Fibroblast of lung (primary cell): ENCODE data around the gene NFATC4. TPM values are rescaled to one million over a fixed set of nuclear protein-coding genes. Genes with fewer than 3 reads are reported as not detected.

Experiments used
- DNase-seq, 2 donors: peaks; one replicate each; pipeline versions ENCODE4 v3.0.0 to v3.0.0-alpha.2; 2010; ENCODE audit warnings: low read depth in 2 of 2
- H2AFZ ChIP-seq: 2 replicates; pipeline ENCODE4 v1.5.1; 2012; ENCODE audit warnings: low read length, control low read depth, inconsistent platforms
- H3K27ac ChIP-seq: 2 replicates; pipeline ENCODE4 v1.5.1; 2011; ENCODE audit warnings: low read length, control low read depth; ENCODE audit not compliant: insufficient read depth
- H3K27me3 ChIP-seq: 2 replicates; pipeline ENCODE4 v1.5.1; 2011; ENCODE audit warnings: mild to moderate bottlenecking, low read length; ENCODE audit not compliant: control insufficient read depth, insufficient read depth
- H3K36me3 ChIP-seq: 2 replicates; pipeline ENCODE4 v1.5.1; 2011; ENCODE audit warnings: low read length; ENCODE audit not compliant: control insufficient read depth, insufficient read depth
- H3K4me1 ChIP-seq: 2 replicates; pipeline ENCODE4 v1.5.1; 2011; ENCODE audit warnings: low read length; ENCODE audit not compliant: control insufficient read depth, insufficient read depth; ENCODE audit errors: extremely low read depth
- H3K4me2 ChIP-seq: 2 replicates; pipeline ENCODE4 v1.5.1; 2011; ENCODE audit warnings: low read length, control low read depth; ENCODE audit not compliant: insufficient read depth; ENCODE audit errors: extremely low read depth
- H3K4me3 ChIP-seq, 4 experiments: fragments of 200-600 bp in 1 of 4; sonication (generic) in 1 of 4; replicated peaks in 1 of 4; 2 replicates each; pipeline ENCODE4 v1.5.1; 2011 to 2016; ENCODE audit warnings: low read length in 4 of 4, low read depth in 3 of 4, mild to moderate bottlenecking in 3 of 4, control low read depth in 2 of 4, inconsistent platforms in 1 of 4, mixed read lengths in 1 of 4; ENCODE audit not compliant: insufficient read depth in 1 of 4; ENCODE audit errors: control extremely low read depth in 1 of 4
- H3K79me2 ChIP-seq: 2 replicates; pipeline ENCODE4 v1.5.1; 2012; ENCODE audit warnings: mild to moderate bottlenecking, low read length, inconsistent platforms; ENCODE audit not compliant: control insufficient read depth, insufficient read depth
- H3K9ac ChIP-seq: 2 replicates; pipeline ENCODE4 v1.5.1; 2011; ENCODE audit warnings: mild to moderate bottlenecking, low read length, control low read depth; ENCODE audit not compliant: insufficient read depth
- H3K9me3 ChIP-seq: 2 replicates; pipeline ENCODE4 v1.5.1; 2012; ENCODE audit warnings: low read depth, low read length; ENCODE audit not compliant: control insufficient read depth, insufficient read depth
- H4K20me1 ChIP-seq: 2 replicates; pipeline ENCODE4 v1.5.1; 2011; ENCODE audit warnings: low read length; ENCODE audit not compliant: control insufficient read depth, insufficient read depth; ENCODE audit errors: extremely low read depth
- EZH2 ChIP-seq: IDR thresholded peaks from 2 replicates; pipeline ENCODE4 v1.5.1; 2012; ENCODE audit warnings: low read length, control low read depth, mild to moderate bottlenecking; ENCODE audit errors: missing control alignments
- polyA plus RNA-seq, 2 donors: library from polyadenylated mRNA; depleted of rRNA in 1 of 2; stranded (reverse) in 1 of 2; unstranded in 1 of 2; fragments of >200 nt; gene quantifications; 2 replicates each; pipeline ENCODE4 v1.2.1, GENCODE V29; 2011 to 2012; ENCODE audit warnings: missing spikeins in 1 of 2
- total RNA-seq: library from RNA; depleted of rRNA; stranded (reverse); fragments of >200 nt; gene quantifications from 2 replicates; pipeline ENCODE4 v1.2.1, GENCODE V29; 2014
- TF ChIP-seq, protein P1 (sequence below), 2 donors: IDR thresholded peaks in 1 of 2; conservative IDR thresholded peaks in 1 of 2; 1 replicate in 1 of 2; 2 replicates in 1 of 2; pipeline ENCODE4 v1.5.1; 2011 to 2012; ENCODE audit warnings: low read length in 2 of 2, control low read depth in 1 of 2, inconsistent platforms in 1 of 2, low read depth in 1 of 2, mild to moderate bottlenecking in 1 of 2

The NFATC4 gene
- total and polyA plus RNA-seq, 2 donors (not counting 1 experiment from before 2014, with no cell fraction given) = 27.1 to 59.9 TPM

DNA sequence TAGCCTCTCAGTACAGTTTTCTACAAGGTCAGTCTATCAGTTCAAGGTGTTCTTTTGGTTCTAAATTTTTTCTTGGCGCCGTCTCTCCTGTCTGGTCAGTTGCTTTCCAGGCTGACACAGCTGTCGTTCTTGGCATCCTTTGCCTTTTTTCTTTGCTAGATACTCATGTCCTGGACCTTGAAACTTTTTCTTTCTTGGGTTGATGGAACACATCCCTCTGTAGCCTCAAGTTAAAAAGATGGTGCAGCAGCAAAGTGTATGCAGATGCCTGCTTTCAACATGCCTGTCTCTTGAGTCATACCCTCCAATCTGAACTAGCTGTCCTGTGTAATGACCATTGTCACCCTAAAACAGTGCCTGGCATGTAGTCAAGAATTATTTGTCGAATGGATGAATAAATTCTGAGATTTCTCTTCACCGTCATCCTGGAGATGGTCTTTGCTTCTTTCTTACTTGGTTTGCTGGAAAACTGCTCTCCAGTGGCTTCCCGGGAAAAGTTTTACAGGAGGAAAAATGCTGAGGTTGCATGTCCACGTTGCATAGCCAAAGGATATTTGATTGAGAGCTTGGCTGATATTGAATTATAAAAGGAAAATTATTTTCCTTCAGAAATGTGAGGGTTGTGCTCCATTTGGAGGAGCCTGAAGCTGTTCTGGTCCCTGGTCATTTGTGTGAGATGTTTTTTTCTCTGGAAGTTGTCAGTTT, 35.5 kb downstream of the NFATC4 start:
- H3K4me2 ChIP-seq = peak overlapping the region; percentile 4
- no peaks in the 10 kb centered on the region for H3K79me2 ChIP-seq
- H3K36me3 ChIP-seq = no peaks in the 10 kb centered on the region
- no peak overlapping the region for H3K4me3 ChIP-seq
- peak; percentile 17 to 61 for DNase-seq
- no peaks in the 10 kb centered on the region for H3K9me3 ChIP-seq
- no peaks in the 10 kb centered on the region for H4K20me1 ChIP-seq
- H3K27ac ChIP-seq = no peak overlapping the region
- TF ChIP-seq, protein P1, sequence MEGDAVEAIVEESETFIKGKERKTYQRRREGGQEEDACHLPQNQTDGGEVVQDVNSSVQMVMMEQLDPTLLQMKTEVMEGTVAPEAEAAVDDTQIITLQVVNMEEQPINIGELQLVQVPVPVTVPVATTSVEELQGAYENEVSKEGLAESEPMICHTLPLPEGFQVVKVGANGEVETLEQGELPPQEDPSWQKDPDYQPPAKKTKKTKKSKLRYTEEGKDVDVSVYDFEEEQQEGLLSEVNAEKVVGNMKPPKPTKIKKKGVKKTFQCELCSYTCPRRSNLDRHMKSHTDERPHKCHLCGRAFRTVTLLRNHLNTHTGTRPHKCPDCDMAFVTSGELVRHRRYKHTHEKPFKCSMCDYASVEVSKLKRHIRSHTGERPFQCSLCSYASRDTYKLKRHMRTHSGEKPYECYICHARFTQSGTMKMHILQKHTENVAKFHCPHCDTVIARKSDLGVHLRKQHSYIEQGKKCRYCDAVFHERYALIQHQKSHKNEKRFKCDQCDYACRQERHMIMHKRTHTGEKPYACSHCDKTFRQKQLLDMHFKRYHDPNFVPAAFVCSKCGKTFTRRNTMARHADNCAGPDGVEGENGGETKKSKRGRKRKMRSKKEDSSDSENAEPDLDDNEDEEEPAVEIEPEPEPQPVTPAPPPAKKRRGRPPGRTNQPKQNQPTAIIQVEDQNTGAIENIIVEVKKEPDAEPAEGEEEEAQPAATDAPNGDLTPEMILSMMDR (conservative IDR thresholded peaks at IDR 0.05 in 1 of 2, IDR thresholded peaks at IDR 0.05 in 1 of 2; ENCODE audit: low read depth in 1 of 2, low read length in 2 of 2) = no peak
- no peak for TF ChIP-seq EZH2
- H3K4me1 ChIP-seq = peaks cover 7% of the 10 kb centered on the region
- no peak overlapping the region for H3K9ac ChIP-seq
- H2AFZ ChIP-seq = no peak overlapping the region
- no peaks in the 10 kb centered on the region for H3K27me3 ChIP-seq

DNA sequence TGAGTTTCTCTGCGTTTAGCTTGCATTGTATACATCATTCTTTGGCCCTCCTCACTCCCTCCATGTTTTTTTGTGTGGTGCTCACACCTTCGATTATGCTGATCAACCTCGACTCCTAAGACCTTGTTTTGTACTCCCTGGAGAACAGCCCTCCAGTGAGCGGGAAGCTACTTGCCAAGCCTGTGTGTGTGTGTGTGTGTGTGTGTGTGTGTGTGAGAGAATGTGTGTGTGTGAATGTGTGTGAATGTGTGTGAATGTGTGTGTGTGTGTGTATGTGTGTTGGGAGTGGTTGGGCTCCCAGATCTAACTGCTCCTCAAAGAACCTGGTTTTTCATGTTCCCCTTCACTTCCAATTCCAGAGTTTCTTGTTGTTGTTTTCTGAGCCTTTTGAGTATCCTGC, 36.8 kb downstream of the NFATC4 start:
- no peaks in the 10 kb centered on the region for H3K36me3 ChIP-seq
- no peak overlapping the region for H3K27ac ChIP-seq
- no peak overlapping the region for H2AFZ ChIP-seq
- no peak for TF ChIP-seq EZH2
- TF ChIP-seq, protein P1 (conservative IDR thresholded peaks at IDR 0.05 in 1 of 2, IDR thresholded peaks at IDR 0.05 in 1 of 2; ENCODE audit: low read depth in 1 of 2, low read length in 2 of 2) = no peak
- H3K27me3 ChIP-seq = no peaks in the 10 kb centered on the region
- H3K9me3 ChIP-seq = no peaks in the 10 kb centered on the region
- H3K4me1 ChIP-seq = peaks cover 7% of the 10 kb centered on the region
- H4K20me1 ChIP-seq = no peaks in the 10 kb centered on the region
- H3K9ac ChIP-seq = no peak overlapping the region
- H3K4me3 ChIP-seq = no peak overlapping the region
- DNase-seq = no peak
- no peaks in the 10 kb centered on the region for H3K79me2 ChIP-seq
- no peak overlapping the region for H3K4me2 ChIP-seq

DNA sequence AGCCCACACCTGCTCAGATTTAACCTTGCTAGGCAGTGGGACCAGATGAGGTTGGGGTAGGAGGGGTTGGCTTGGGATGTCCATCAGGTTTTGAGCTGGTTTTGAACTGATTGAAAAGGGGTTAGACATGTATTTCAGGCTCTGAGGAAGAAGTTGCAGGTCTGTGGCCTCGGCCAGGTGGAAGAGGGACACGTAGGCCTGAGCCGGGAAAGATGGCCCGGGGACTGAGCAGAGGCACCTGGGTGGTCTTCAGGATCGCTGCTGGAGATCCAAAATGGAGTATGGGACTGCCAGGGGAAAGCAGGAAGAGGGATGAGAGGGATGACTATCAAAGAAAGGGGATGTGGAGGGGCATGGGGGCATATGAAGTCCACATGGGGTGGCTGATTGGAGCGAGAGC, 38.4 kb downstream of the NFATC4 start:
- no peaks in the 10 kb centered on the region for H3K9me3 ChIP-seq
- no peak overlapping the region for H3K4me3 ChIP-seq
- H3K4me2 ChIP-seq = no peak overlapping the region
- H2AFZ ChIP-seq = no peak overlapping the region
- DNase-seq = no peak
- no peaks in the 10 kb centered on the region for H3K36me3 ChIP-seq
- H3K9ac ChIP-seq = no peak overlapping the region
- H3K4me1 ChIP-seq = peaks cover 7% of the 10 kb centered on the region
- H3K27me3 ChIP-seq = no peaks in the 10 kb centered on the region
- H3K79me2 ChIP-seq = no peaks in the 10 kb centered on the region
- no peak overlapping the region for H3K27ac ChIP-seq
- no peaks in the 10 kb centered on the region for H4K20me1 ChIP-seq
- TF ChIP-seq, protein P1 (conservative IDR thresholded peaks at IDR 0.05 in 1 of 2, IDR thresholded peaks at IDR 0.05 in 1 of 2; ENCODE audit: low read depth in 1 of 2, low read length in 2 of 2) = no peak
- TF ChIP-seq EZH2 = no peak
